Activated CD8-positive, alpha-beta memory T cell treated with anti-CD3 and anti-CD28 coated beads for 36 hours (primary cell): ENCODE measurements around the gene CTR9. TPM values are rescaled to one million over a fixed set of nuclear protein-coding genes. Genes with fewer than 3 reads are reported as not detected.
"Not testable (repeated sequence)": the region's sequence is repeated elsewhere in the genome, so short reads cannot be mapped to it uniquely, and the experiment has no call there.

Experiments
- CTCF ChIA-PET: fragments of 350-600 bp; sonication (Branson Sonifier 250); formaldehyde crosslinking; loops from one replicate; lab custom pipeline; 2021; ENCODE audit warnings: antibody characterized with exemption; lab: Charles Lee
- POLR2A ChIA-PET: fragments of 350-600 bp; sonication (Branson Sonifier 250); formaldehyde crosslinking; loops from one replicate; lab custom pipeline; 2021; ENCODE audit warnings: antibody characterized with exemption; lab: Charles Lee
- total RNA-seq, 2 experiments: library from RNA; stranded (reverse); gene quantifications; one replicate each; pipeline ENCODE4 v1.2.3, GENCODE V29; 2021

The CTR9 gene
- total RNA-seq, 2 experiments from 2014 or later = 46.3 to 50.6 TPM

DNA sequence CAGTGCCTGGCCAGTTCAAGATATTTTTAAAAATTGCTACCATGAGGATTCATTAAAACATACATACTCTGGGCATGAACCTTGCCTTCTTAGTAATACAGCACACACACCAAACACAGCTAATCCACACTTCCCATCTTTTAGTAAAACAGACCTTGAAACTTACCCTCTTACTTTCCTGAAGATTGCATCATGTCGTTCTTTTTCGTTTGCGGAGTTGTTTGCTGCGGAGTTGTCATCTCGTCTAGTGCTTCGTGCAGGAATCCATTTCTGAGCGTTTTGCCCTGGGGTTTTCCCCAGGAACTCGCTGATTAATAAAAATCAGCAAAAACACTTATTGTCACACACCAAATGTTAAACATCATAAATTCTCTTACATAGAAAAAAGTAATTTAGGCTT is 54.7 kb downstream of the CTR9 start:
- CTCF ChIA-PET = interaction anchor here (0.8 kb wide), 1 partner anchor 13 kb away, joined by 3 read pairs; no protein-coding TSS in a partner anchor
- POLR2A ChIA-PET = interaction anchor here (1.1 kb wide), 1 partner anchor 52 kb away, joined by 4 read pairs; the partner anchor contains the start of gene ZBED5

- POLR2A ChIA-PET = interaction anchor here (1.1 kb wide), 1 partner anchor 10 kb away, joined by 3 read pairs; no protein-coding TSS in a partner anchor
These were observed 55.2 kb downstream of the CTR9 start for GRCh38 chr11:10806206-10806605.

GRCh38 chr11:10807493-10808234 is 56.6 kb downstream of the CTR9 start:
- POLR2A ChIA-PET = interaction anchor here (0.6 to 3.7 kb wide), 5 partner anchors 10 to 123 kb away, joined by 4 to 93 read pairs (median 4); partner anchors contain the start of genes CTR9 and ZBED5
- CTCF ChIA-PET = interaction anchor here (0.8 to 3.2 kb wide), 3 partner anchors 9 to 15 kb away, joined by 3 to 17 read pairs (median 5); no protein-coding TSS in a partner anchor

More at GRCh38 chr11:10806206-10806605, 55.2 kb downstream of the CTR9 start:
- CTCF ChIA-PET = interaction anchor here (0.8 kb wide), 1 partner anchor 13 kb away, joined by 3 read pairs; no protein-coding TSS in a partner anchor

GRCh38 chr11:10808235-10808552 is 57.1 kb downstream of the CTR9 start:
- POLR2A ChIA-PET = interaction anchor here (0.5 to 3.7 kb wide), 11 partner anchors 11 to 1034 kb away, joined by 4 to 93 read pairs (median 9); partner anchors contain the start of genes AMPD3, CTR9, USP47 and ZBED5
- CTCF ChIA-PET = interaction anchor here (1.7 to 3.2 kb wide), 2 partner anchors 10 to 15 kb away, joined by 5 to 17 read pairs; no protein-coding TSS in a partner anchor

- POLR2A ChIA-PET = interaction anchor here (0.5 to 3.7 kb wide), 18 partner anchors 11 to 1348 kb away, joined by 3 to 93 read pairs (median 6); partner anchors contain the start of genes AMPD3, CTR9, RNF141 and USP47
- CTCF ChIA-PET = interaction anchor here (0.9 to 3.2 kb wide), 4 partner anchors 11 to 49 kb away, joined by 4 to 17 read pairs (median 5); partner anchors contain the start of gene ZBED5
These were observed 57.7 kb downstream of the CTR9 start, which contains the start of gene EIF4G2 for GRCh38 chr11:10808553-10809372. TSS of gene EIF4G2 (minus strand) at chr11:10808926.

- ChIA-PET POLR2A (interaction anchor here (0.8 to 3.7 kb wide), 15 partner anchors 9 to 1349 kb away, joined by 3 to 93 read pairs (median 7); partner anchors contain the start of genes AMPD3, CTR9, RNF141 and USP47), CTCF (interaction anchor here (0.7 to 3.2 kb wide), 4 partner anchors 14 to 49 kb away, joined by 3 to 17 read pairs (median 4); partner anchors contain the start of gene ZBED5)
These were observed 58.5 kb downstream of the CTR9 start for GRCh38 chr11:10809373-10810160.

DNA sequence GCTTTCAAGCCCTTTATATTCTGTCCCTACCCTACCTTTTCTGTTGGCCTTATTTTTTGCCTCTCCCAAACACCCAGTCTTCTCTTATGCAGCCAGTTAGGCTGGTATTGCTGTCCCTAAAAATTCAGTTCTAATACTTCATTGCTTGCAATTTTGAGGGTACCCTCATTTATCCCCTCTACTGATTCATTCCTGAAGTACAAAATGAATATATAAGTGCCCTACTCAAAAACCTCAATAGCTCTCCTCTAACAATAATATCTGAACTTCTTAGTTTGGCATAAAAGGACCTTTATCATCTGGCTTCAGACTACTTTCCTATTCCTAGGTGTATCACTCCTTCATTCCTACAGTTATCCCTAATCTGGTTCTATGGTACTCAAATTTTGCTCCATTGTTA is 62.9 kb downstream of the CTR9 start:
- CTCF ChIA-PET = no interaction called here
- POLR2A ChIA-PET = no interaction called here

DNA sequence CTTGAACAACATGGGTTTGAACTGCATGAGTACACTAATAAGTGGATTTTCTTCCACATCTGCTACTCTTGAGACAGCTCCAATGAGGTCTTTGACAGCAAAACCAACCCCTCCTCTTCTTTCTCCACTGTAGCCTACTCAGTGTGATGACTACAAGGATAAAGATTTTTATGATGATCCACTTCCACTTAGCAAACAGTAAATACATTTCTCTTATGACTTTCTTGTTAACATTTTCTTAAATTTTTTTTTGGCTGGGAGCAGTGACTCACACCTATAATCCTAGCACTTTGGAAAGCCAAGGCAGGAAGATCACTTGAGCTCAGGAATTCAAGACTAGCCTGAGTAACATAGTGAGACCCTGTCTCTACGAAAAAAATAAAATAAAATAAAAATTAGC is 67.5 kb downstream of the CTR9 start:
- ChIA-PET POLR2A (no interaction called here), CTCF (interaction anchor here (0.7 to 2.5 kb wide), 2 partner anchors 26 to 224 kb away, joined by 3 to 6 read pairs; no protein-coding TSS in a partner anchor)

- CTCF ChIA-PET, POLR2A ChIA-PET: not testable (repeated sequence)
These were observed 71.4 kb downstream of the CTR9 start for GRCh38 chr11:10822491-10822890.

- POLR2A ChIA-PET = no interaction called here
- CTCF ChIA-PET = no interaction called here
These were observed 72.1 kb downstream of the CTR9 start for GRCh38 chr11:10823152-10823579.

DNA sequence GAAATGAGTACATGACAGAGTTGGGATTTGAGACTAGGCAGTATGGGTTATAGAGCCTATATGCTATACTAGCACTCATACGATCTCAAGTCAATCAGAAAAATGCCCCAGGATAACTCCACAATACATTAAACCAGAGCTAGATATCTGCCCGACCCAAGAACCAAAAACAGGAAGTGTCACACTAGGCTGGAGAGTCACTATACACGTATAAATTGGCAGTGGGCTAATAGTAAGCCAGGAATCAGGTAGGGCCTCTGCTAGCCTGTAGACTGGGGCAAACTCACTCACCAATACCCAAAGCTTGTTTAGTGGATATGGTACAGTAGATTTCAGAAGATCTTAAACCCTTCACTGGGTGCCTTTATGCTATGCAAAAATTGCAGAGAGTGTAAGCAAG is 73.8 kb downstream of the CTR9 start:
- POLR2A ChIA-PET = no interaction called here
- CTCF ChIA-PET = no interaction called here

DNA sequence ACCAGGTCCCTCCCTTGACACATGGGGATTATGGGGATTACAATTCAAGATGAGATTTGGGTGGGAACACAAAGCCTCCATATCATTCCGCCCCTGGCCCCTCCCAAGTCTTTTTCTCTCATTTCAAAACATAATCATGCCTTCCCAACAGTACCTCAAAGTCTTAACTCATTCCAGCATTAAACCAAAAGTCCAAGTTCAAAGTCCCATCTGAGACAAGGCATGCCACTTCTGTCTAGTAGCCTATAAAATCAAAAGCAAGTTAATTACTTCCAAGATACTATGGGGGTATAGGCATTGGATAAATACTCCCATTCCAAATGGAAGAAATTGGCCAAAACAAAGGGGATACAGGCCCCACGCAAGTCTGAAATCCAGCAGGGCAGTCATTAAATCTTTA is 77.4 kb downstream of the CTR9 start:
- POLR2A ChIA-PET = no interaction called here
- CTCF ChIA-PET = no interaction called here

DNA sequence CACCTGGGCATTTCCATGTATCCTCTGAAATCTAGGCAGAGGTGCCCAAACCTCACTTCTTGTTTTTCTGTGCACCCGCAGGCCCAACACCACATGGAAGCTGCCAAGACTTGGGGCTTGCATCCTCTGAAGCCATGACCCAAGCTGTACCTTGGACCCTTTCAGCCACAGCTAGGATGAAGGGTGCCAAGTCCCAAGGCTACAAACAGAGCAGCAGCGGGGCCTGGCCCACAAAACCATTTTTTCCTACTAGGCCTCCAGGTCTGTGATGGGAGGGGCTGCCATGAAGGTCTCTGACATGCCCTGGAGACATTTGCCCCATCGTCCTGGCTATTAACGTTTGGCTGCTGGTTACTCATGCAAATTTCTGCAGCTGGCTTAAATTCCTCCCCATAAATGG is 78.1 kb downstream of the CTR9 start:
- POLR2A ChIA-PET = no interaction called here
- CTCF ChIA-PET = no interaction called here

Other genes starting within 250 kb of the CTR9 start
- 10 to 100 TPM; 17.1 to 21.0 TPM for gene RNF141, start 210.1 kb upstream of the CTR9 start, total RNA-seq
- gene LYVE1, start 182.6 kb upstream of the CTR9 start, total RNA-seq = not detected
- not detected for gene IRAG1, start 57.5 kb upstream of the CTR9 start, total RNA-seq
- 1,000 to 10,000 TPM; 1,451 to 1,459 TPM for gene EIF4G2, start 57.7 kb downstream of the CTR9 start, total RNA-seq
- gene ZBED5, start 106.8 kb downstream of the CTR9 start, total RNA-seq = 10 to 100 TPM; 37.9 to 38.4 TPM